Parathyroid adenoma (tissue), 2 donors: ENCODE measurements around the gene MECP2.
A peak's percentile ranks its signal among the peaks of the same experiment; 100 is the strongest.

Experiments
- H2AFZ ChIP-seq: fragments of 300-600 bp; sonication (generic); one replicate; pipeline ENCODE4 v1.7.0; 2017; ENCODE audit warnings: antibody characterized with exemption, mild to moderate bottlenecking
- H3K27ac ChIP-seq: fragments of 300-600 bp; sonication (generic); one replicate; pipeline ENCODE4 v1.7.0; 2017
- H3K27me3 ChIP-seq: fragments of 300-600 bp; sonication (generic); one replicate; pipeline ENCODE4 v1.7.0; 2017; ENCODE audit warnings: low read length; ENCODE audit not compliant: control insufficient read depth, insufficient read depth
- H3K36me3 ChIP-seq: fragments of 300-600 bp; sonication (generic); one replicate; pipeline ENCODE4 v1.7.0; 2017; ENCODE audit warnings: low read length; ENCODE audit not compliant: control insufficient read depth, insufficient read depth
- H3K4me1 ChIP-seq: fragments of 300-600 bp; sonication (generic); one replicate; pipeline ENCODE4 v1.7.0; 2017; ENCODE audit warnings: control low read depth
- H3K4me2 ChIP-seq: fragments of 300-600 bp; sonication (generic); one replicate; pipeline ENCODE4 v1.7.0; 2017; ENCODE audit warnings: low read length
- H3K4me3 ChIP-seq: fragments of 300-600 bp; sonication (generic); one replicate; pipeline ENCODE4 v1.7.0; 2017; ENCODE audit warnings: low read depth, low read length
- H3K79me2 ChIP-seq: fragments of 300-600 bp; sonication (generic); one replicate; pipeline ENCODE4 v1.7.0; 2017; ENCODE audit warnings: control low read depth
- H3K9ac ChIP-seq: fragments of 300-600 bp; sonication (generic); one replicate; pipeline ENCODE4 v1.7.0; 2017; ENCODE audit warnings: mild to moderate bottlenecking
- H3K9me3 ChIP-seq: fragments of 300-600 bp; sonication (generic); one replicate; pipeline ENCODE4 v1.7.0; 2017; ENCODE audit warnings: low read length; ENCODE audit not compliant: control insufficient read depth
- CTCF ChIP-seq: fragments of 300-600 bp; sonication (generic); IDR thresholded peaks from one replicate; pipeline ENCODE4 v1.7.0; 2017; ENCODE audit warnings: antibody characterized with exemption, mild to moderate bottlenecking
- donor health status: primary hyperparathyroidism.

Gene MECP2

GRCh38 chrX:154019061-154019621 is 78.4 kb downstream of the MECP2 start:
- Histone ChIP-seq H3K27ac (no peak overlapping the region), H3K4me1 (peaks cover 4% of the 10 kb centered on the region), H3K36me3 (no peaks in the 10 kb centered on the region), H3K9ac (no peak overlapping the region), H3K4me3 (peak overlapping the region; percentile 42), H3K79me2 (no peaks in the 10 kb centered on the region), H3K9me3 (no peaks in the 10 kb centered on the region), H3K27me3 (no peaks in the 10 kb centered on the region), H2AFZ (peak overlapping the region; percentile 50), H3K4me2 (peak overlapping the region; percentile 59)
- TF ChIP-seq CTCF: no peak

GRCh38 chrX:154018518-154019060 is 78.9 kb downstream of the MECP2 start:
- Histone ChIP-seq H3K9ac (no peak overlapping the region), H2AFZ (peak overlapping the region; percentile 50), H3K36me3 (no peaks in the 10 kb centered on the region), H3K4me2 (peak overlapping the region; percentile 59), H3K27me3 (no peaks in the 10 kb centered on the region), H3K27ac (no peak overlapping the region), H3K9me3 (no peaks in the 10 kb centered on the region), H3K79me2 (no peaks in the 10 kb centered on the region), H3K4me1 (peaks cover 4% of the 10 kb centered on the region), H3K4me3 (peak overlapping the region; percentile 42)
- no peak for TF ChIP-seq CTCF

GRCh38 chrX:154017766-154018517 is 79.6 kb downstream of the MECP2 start:
- H2AFZ ChIP-seq: no peak overlapping the region
- H3K27ac ChIP-seq: no peak overlapping the region
- no peaks in the 10 kb centered on the region for H3K79me2 ChIP-seq
- no peaks in the 10 kb centered on the region for H3K36me3 ChIP-seq
- H3K4me3 ChIP-seq: no peak overlapping the region
- no peak for TF ChIP-seq CTCF
- H3K4me2 ChIP-seq: no peak overlapping the region
- no peaks in the 10 kb centered on the region for H3K9me3 ChIP-seq
- H3K9ac ChIP-seq: no peak overlapping the region
- no peaks in the 10 kb centered on the region for H3K27me3 ChIP-seq
- peaks cover 4% of the 10 kb centered on the region for H3K4me1 ChIP-seq

- Histone ChIP-seq H3K4me1 (peaks cover 4% of the 10 kb centered on the region), H3K4me2 (no peak overlapping the region), H3K79me2 (no peaks in the 10 kb centered on the region), H3K36me3 (no peaks in the 10 kb centered on the region), H3K9ac (no peak overlapping the region), H3K27me3 (no peaks in the 10 kb centered on the region), H3K9me3 (no peaks in the 10 kb centered on the region), H3K27ac (no peak overlapping the region), H3K4me3 (no peak overlapping the region), H2AFZ (no peak overlapping the region)
- TF ChIP-seq CTCF: no peak
These were observed 81.0 kb downstream of the MECP2 start for GRCh38 chrX:154016366-154017076.
